Measurements from ENCODE around the gene RAB4A. TPM values are rescaled to one million over a fixed set of nuclear protein-coding genes. Genes with fewer than 3 reads are reported as not detected.

Gene RAB4A
- total and polyA plus RNA-seq, 2 of the 8 experiments (the other 6 are each of a cell fraction or from before 2014, with no cell fraction given) = 13.3 to 68.8 TPM

GRCh38 chr1:229293528-229294204, 22.8 kb downstream of the RAB4A start:
- H3K14ac ChIP-seq (ENCODE audit: insufficient read length) = no peak overlapping the region
- H3K23ac ChIP-seq (ENCODE audit: insufficient read length) = no peak overlapping the region
- 92% methylated on average over 10 of the region's 10 CpGs; no CpG with 5 or more reads in 1 of the 2 experiments for WGBS, 2 experiments (ENCODE audit: extremely low coverage in 1 of 2, insufficient coverage in 1 of 2, insufficient read length in 1 of 2, insufficient replicate concordance in 2 of 2, low coverage in 1 of 2, low lambda C conversion rate in 2 of 2, missing lambda C conversion rate in 1 of 2)
- H3K4me1 ChIP-seq (replicated peaks in 1 of 4; ENCODE audit: control insufficient read depth in 3 of 4, insufficient read depth in 4 of 4, low read length in 3 of 4) = no peaks in the 10 kb centered on the region; a peak in 2 of 7 replicates
- H3K36me3 ChIP-seq (ENCODE audit: control insufficient read depth in 2 of 4, insufficient read depth in 4 of 4, low read length in 3 of 4) = peaks cover 0 to 8% (median 3%) of the 10 kb centered on the region in 4 experiments; a peak in 2 of 8 replicates
- no peak overlapping the region for H3K4me2 ChIP-seq (ENCODE audit: insufficient read depth in 1 of 2, low read depth in 2 of 2, low read length in 2 of 2)
- peaks cover 0 to 8% of the 10 kb centered on the region in 2 experiments for H4K20me1 ChIP-seq (replicated peaks in 1 of 2; ENCODE audit: control insufficient read depth in 1 of 2, insufficient read depth in 2 of 2, low read length in 2 of 2)
- H2BK15ac ChIP-seq (ENCODE audit: low read length) = no peak overlapping the region
- no peak overlapping the region for H2BK120ac ChIP-seq (replicated peaks; ENCODE audit: low read depth, low read length)
- H3K4ac ChIP-seq (replicated peaks; ENCODE audit: insufficient read length, low read depth, low read length) = no peak overlapping the region
- no peak for DNase-seq (ENCODE audit: low read depth in 1 of 2, low spot score in 2 of 2)
- H2AK5ac ChIP-seq (ENCODE audit: low read depth, low read length) = peak overlapping the region; percentile 85; the same call in 1 of the 2 replicates
- no peaks in the 10 kb centered on the region for H3K27me3 ChIP-seq (replicated peaks in 1 of 4; ENCODE audit: control insufficient read depth in 3 of 4, extremely low read depth in 1 of 4, insufficient read depth in 3 of 4, low read length in 3 of 4)
- peaks cover 2% of the 10 kb centered on the region; the same call in 1 of the 2 replicates for H3K79me1 ChIP-seq (ENCODE audit: low read depth, low read length)
- ChIA-PET POLR2A (ENCODE audit: partially characterized antibody) (interaction anchor here (0.7 to 1.5 kb wide), 3 partner anchors 15 to 214 kb away, joined by 3 to 4 read pairs (median 4); partner anchors contain the start of genes NUP133 and RAB4A), CTCF (ENCODE audit: partially characterized antibody) (interaction anchor here (0.6 to 1.8 kb wide), 4 partner anchors 9 to 159 kb away, joined by 3 to 4 read pairs (median 4); no protein-coding TSS in a partner anchor)
- H4K91ac ChIP-seq (replicated peaks; ENCODE audit: insufficient read length, low read length) = no peak overlapping the region
- no peak overlapping the region for H2BK12ac ChIP-seq (ENCODE audit: low read depth, low read length)
- H3K4me3 ChIP-seq (ENCODE audit: extremely low read depth in 1 of 4, insufficient read depth in 2 of 4, low read depth in 3 of 4, low read length in 4 of 4) = no peak overlapping the region
- H2AFZ ChIP-seq (ENCODE audit: low read length) = no peak overlapping the region
- no peak overlapping the region; a peak in 1 of 7 replicates for H3K9ac ChIP-seq (replicated peaks in 1 of 4; ENCODE audit: extremely low read depth in 1 of 4, low read depth in 3 of 4, low read length in 3 of 4)
- H2BK5ac ChIP-seq (ENCODE audit: low read depth, low read length) = peak overlapping the region; percentile 71; the same call in 1 of the 2 replicates
- H3K27ac ChIP-seq (ENCODE audit: low read depth, low read length) = no peak overlapping the region
- H3K79me2 ChIP-seq (ENCODE audit: control insufficient read depth in 1 of 2, insufficient read depth in 2 of 2, low read length in 2 of 2) = no peaks in the 10 kb centered on the region
- H3K9me3 ChIP-seq (ENCODE audit: insufficient read depth in 2 of 2, low read depth in 1 of 2, low read length in 1 of 2) = no peaks in the 10 kb centered on the region
- H4K5ac ChIP-seq (ENCODE audit: insufficient read length, low read depth, low read length) = no peak overlapping the region
- H3K56ac ChIP-seq (replicated peaks; ENCODE audit: insufficient read length, low read depth, low read length) = no peak overlapping the region
- H3K18ac ChIP-seq (ENCODE audit: extremely low read depth, low read length) = no peak overlapping the region
- no peaks in the 10 kb centered on the region for H3K23me2 ChIP-seq (ENCODE audit: low read depth, low read length)
- TF ChIP-seq ASH2L (IDR thresholded peaks at IDR 0.05; ENCODE audit: low read length) (no peak), BACH1 (IDR thresholded peaks at IDR 0.05; ENCODE audit: low read length) (no peak), NRF1 (IDR thresholded peaks at IDR 0.05; ENCODE audit: low read depth, low read length) (no peak), CHD2 (IDR thresholded peaks at IDR 0.05; ENCODE audit: low read length) (no peak), SIX5 (IDR thresholded peaks at IDR 0.05; ENCODE audit: low read depth, low read length) (no peak), BCL11A (IDR thresholded peaks at IDR 0.05; ENCODE audit: low read depth in 2 of 2, low read length in 2 of 2) (no peak), CBX5 (IDR thresholded peaks at IDR 0.05; ENCODE audit: low read depth, low read length) (no peak), HDAC6 (IDR thresholded peaks at IDR 0.05; ENCODE audit: low read depth, low read length) (no peak), GTF2F1 (IDR thresholded peaks at IDR 0.05; ENCODE audit: borderline replicate concordance, low read depth, low read length) (no peak), RBBP5 (IDR thresholded peaks at IDR 0.05; ENCODE audit: borderline replicate concordance, low read depth, low read length) (no peak)
- H4K8ac ChIP-seq (ENCODE audit: extremely low read depth, insufficient read depth, low read length) = peak overlapping the region; percentile 9; the same call in 1 of the 2 replicates
- no peak for FAIRE-seq
- H2BK20ac ChIP-seq (ENCODE audit: low read length) = 0 out of 2 replicates have a peak overlapping the region, but pooled peaks have one; percentile 13
